Measurements from ENCODE around the gene RBMX2. TPM values are rescaled to one million over a fixed set of nuclear protein-coding genes. Genes with fewer than 3 reads are reported as not detected.

RBMX2 gene
- polyA plus RNA-seq, 2 of the 4 experiments (the other 2 are of a cell fraction) = 31.0 to 34.5 TPM

GRCh38 chrX:130444641-130445336 is 43.0 kb downstream of the RBMX2 start (continued):
- TF ChIP-seq TFCP2L1 (CRISPR knock-in tag; IDR thresholded peaks at IDR 0.05) (no peak), CHD4 (IDR thresholded peaks at IDR 0.05; ENCODE audit: borderline replicate concordance) (no peak), BHLHE40 (IDR thresholded peaks at IDR 0.05; ENCODE audit: low read depth, low read length) (no peak), POLR2A (IDR thresholded peaks at IDR 0.05; ENCODE audit: low read length) (no peak), RCOR1 (IDR thresholded peaks at IDR 0.05; ENCODE audit: low read depth, low read length) (no peak), FOXS1 (CRISPR knock-in tag; IDR thresholded peaks at IDR 0.05) (no peak), ZC3H11A (IDR thresholded peaks at IDR 0.05) (no peak), ELK1 (IDR thresholded peaks at IDR 0.05; ENCODE audit: low read depth, low read length) (no peak)

- no peak overlapping the region for H3K27ac ChIP-seq
- CTCF ChIA-PET = no interaction called here
- no peak overlapping the region for H3K4me2 ChIP-seq
- no peaks in the 10 kb centered on the region for H3K9me3 ChIP-seq
- POLR2A ChIA-PET = no interaction called here
- 21% methylated on average over 4 of the region's 4 CpGs for WGBS (ENCODE audit: missing lambda C conversion rate)
- DNase-seq (ENCODE audit: low read depth in 1 of 2, low spot score in 1 of 2) (no peak), ATAC-seq (no peak), FAIRE-seq (no peak)
- H3K4me3 ChIP-seq = no peak overlapping the region
- no peaks in the 10 kb centered on the region for H3K4me1 ChIP-seq
- no peak for TF ChIP-seq CTCF (IDR thresholded peaks at IDR 0.05)
- TF ChIP-seq HOXB5 (CRISPR knock-in tag; IDR thresholded peaks at IDR 0.05) = no peak
- TF ChIP-seq FOSL2 (IDR thresholded peaks at IDR 0.05) = no peak
- TF ChIP-seq FOSL2 (CRISPR knock-in tag; IDR thresholded peaks at IDR 0.05) = no peak
- TF ChIP-seq SMC3 (IDR thresholded peaks at IDR 0.05) = no peak
- no peak for TF ChIP-seq E2F6 (IDR thresholded peaks at IDR 0.05; ENCODE audit: borderline replicate concordance, low read depth)
- no peak for TF ChIP-seq SREBF2 (IDR thresholded peaks at IDR 0.05)
- no peak for TF ChIP-seq HOXB13 (CRISPR knock-in tag; IDR thresholded peaks at IDR 0.05; ENCODE audit: low read depth)
- no peak for TF ChIP-seq ATOH8 (CRISPR knock-in tag; IDR thresholded peaks at IDR 0.05; ENCODE audit: low read depth)
These were observed 45.2 kb downstream of the RBMX2 start for GRCh38 chrX:130446974-130447373.

Other genes with a start within 250 kb of the RBMX2 start
- 76.9 and 103 TPM in 2 replicates for gene AIFM1, start 236.1 kb upstream of the RBMX2 start, polyA plus RNA-seq (2011; rRNA removed)
- gene AIFM1, start 236.1 kb upstream of the RBMX2 start, polyA plus RNA-seq (2017; fragmentation: RNase III; extraction: RNeasy Plus Mini Kit Qiagen cat#74134 plus additional on column Dnase treatment) = 84.3 to 90.2 TPM (median 86.8 TPM) in 3 replicates
- 0.31 and 0.50 TPM in 2 replicates for gene RAB33A, start 230.0 kb upstream of the RBMX2 start, polyA plus RNA-seq (2011; rRNA removed)
- 0.09 to 0.32 TPM (median 0.12 TPM) in 3 replicates for gene RAB33A, start 230.0 kb upstream of the RBMX2 start, polyA plus RNA-seq (2017; fragmentation: RNase III; extraction: RNeasy Plus Mini Kit Qiagen cat#74134 plus additional on column Dnase treatment)
- 14.9 and 18.8 TPM in 2 replicates for gene ZNF280C, start 133.1 kb upstream of the RBMX2 start, polyA plus RNA-seq (2011; rRNA removed)
- gene ZNF280C, start 133.1 kb upstream of the RBMX2 start, polyA plus RNA-seq (2017; fragmentation: RNase III; extraction: RNeasy Plus Mini Kit Qiagen cat#74134 plus additional on column Dnase treatment) = 3.9 to 4.4 TPM (median 4.3 TPM) in 3 replicates
- gene SLC25A14, start 62.1 kb upstream of the RBMX2 start, polyA plus RNA-seq (2011; rRNA removed) = 28.8 and 34.8 TPM in 2 replicates
- gene SLC25A14, start 62.1 kb upstream of the RBMX2 start, polyA plus RNA-seq (2017; fragmentation: RNase III; extraction: RNeasy Plus Mini Kit Qiagen cat#74134 plus additional on column Dnase treatment) = 21.0 to 23.0 TPM (median 22.2 TPM) in 3 replicates
- gene GPR119, start 16.3 kb upstream of the RBMX2 start, polyA plus RNA-seq (2011; rRNA removed) = not detected in 2 replicates
- gene GPR119, start 16.3 kb upstream of the RBMX2 start, polyA plus RNA-seq (2017; fragmentation: RNase III; extraction: RNeasy Plus Mini Kit Qiagen cat#74134 plus additional on column Dnase treatment) = not detected in 3 replicates